ENCODE data around the gene ZNF483. TPM values are rescaled to one million over a fixed set of nuclear protein-coding genes. Genes with fewer than 3 reads are reported as not detected.
"Not testable (repeated sequence)": the region's sequence is repeated elsewhere in the genome, so short reads cannot be mapped to it uniquely, and the experiment has no call there.

ZNF483 gene
- total RNA-seq, 1 donor from 2014 or later = 8.9 TPM

GRCh38 chr9:111604054-111604615, 79.2 kb downstream of the ZNF483 start:
- Histone ChIP-seq H3K27ac (ENCODE audit: low read depth, low read length) (no peak overlapping the region), H3K36me3 (ENCODE audit: control insufficient read depth in 3 of 3, insufficient read depth in 3 of 3, low read length in 3 of 3) (no peaks in the 10 kb centered on the region), H3K9me3 (ENCODE audit: control insufficient read depth in 3 of 3, low read length in 3 of 3) (no peaks in the 10 kb centered on the region), H3K4me1 (ENCODE audit: control insufficient read depth in 3 of 3, insufficient read depth in 3 of 3, low read length in 3 of 3) (no peaks in the 10 kb centered on the region), H3K4me3 (ENCODE audit: low read length in 3 of 3) (no peak overlapping the region), H3K9ac (ENCODE audit: low read depth in 1 of 3, low read length in 3 of 3) (no peak overlapping the region), H3K27me3 (ENCODE audit: control insufficient read depth in 3 of 3, insufficient read depth in 3 of 3, low read length in 3 of 3) (peaks cover 2 to 3% (median 2%) of the 10 kb centered on the region in 3 donors)

GRCh38 chr9:111605041-111605559, 80.1 kb downstream of the ZNF483 start:
- Histone ChIP-seq H3K27ac (ENCODE audit: low read depth, low read length) (no peak overlapping the region), H3K9ac (ENCODE audit: low read depth in 1 of 3, low read length in 3 of 3) (no peak overlapping the region), H3K36me3 (ENCODE audit: control insufficient read depth in 3 of 3, insufficient read depth in 3 of 3, low read length in 3 of 3) (no peaks in the 10 kb centered on the region), H3K27me3 (ENCODE audit: control insufficient read depth in 3 of 3, insufficient read depth in 3 of 3, low read length in 3 of 3) (peaks cover 6% of the 10 kb centered on the region in 3 donors), H3K4me3 (ENCODE audit: low read length in 3 of 3) (no peak overlapping the region), H3K4me1 (ENCODE audit: control insufficient read depth in 3 of 3, insufficient read depth in 3 of 3, low read length in 3 of 3) (no peaks in the 10 kb centered on the region), H3K9me3 (ENCODE audit: control insufficient read depth in 3 of 3, low read length in 3 of 3) (no peaks in the 10 kb centered on the region)

- Histone ChIP-seq H3K9me3 (ENCODE audit: control insufficient read depth in 3 of 3, low read length in 3 of 3) (no peaks in the 10 kb centered on the region), H3K27ac (ENCODE audit: low read depth, low read length) (no peak overlapping the region), H3K4me1 (ENCODE audit: control insufficient read depth in 3 of 3, insufficient read depth in 3 of 3, low read length in 3 of 3) (no peaks in the 10 kb centered on the region), H3K4me3 (ENCODE audit: low read length in 3 of 3) (no peak overlapping the region), H3K9ac (ENCODE audit: low read depth in 1 of 3, low read length in 3 of 3) (no peak overlapping the region), H3K36me3 (ENCODE audit: control insufficient read depth in 3 of 3, insufficient read depth in 3 of 3, low read length in 3 of 3) (no peaks in the 10 kb centered on the region), H3K27me3 (ENCODE audit: control insufficient read depth in 3 of 3, insufficient read depth in 3 of 3, low read length in 3 of 3) (peaks cover 6 to 7% (median 6%) of the 10 kb centered on the region in 3 donors)
Measured at GRCh38 chr9:111610149-111610548, 85.2 kb downstream of the ZNF483 start.

GRCh38 chr9:111610845-111611244, 85.9 kb downstream of the ZNF483 start:
- H3K4me3 ChIP-seq (ENCODE audit: low read length in 3 of 3) = no peak overlapping the region
- H3K4me1 ChIP-seq (ENCODE audit: control insufficient read depth in 3 of 3, insufficient read depth in 3 of 3, low read length in 3 of 3) = no peaks in the 10 kb centered on the region
- peaks cover 6 to 9% (median 7%) of the 10 kb centered on the region in 3 donors for H3K27me3 ChIP-seq (ENCODE audit: control insufficient read depth in 3 of 3, insufficient read depth in 3 of 3, low read length in 3 of 3)
- no peak overlapping the region for H3K9ac ChIP-seq (ENCODE audit: low read depth in 1 of 3, low read length in 3 of 3)
- no peaks in the 10 kb centered on the region for H3K36me3 ChIP-seq (ENCODE audit: control insufficient read depth in 3 of 3, insufficient read depth in 3 of 3, low read length in 3 of 3)
- no peaks in the 10 kb centered on the region for H3K9me3 ChIP-seq (ENCODE audit: control insufficient read depth in 3 of 3, low read length in 3 of 3)
- no peak overlapping the region for H3K27ac ChIP-seq (ENCODE audit: low read depth, low read length)

- Histone ChIP-seq H3K36me3 (ENCODE audit: control insufficient read depth in 3 of 3, insufficient read depth in 3 of 3, low read length in 3 of 3) (no peaks in the 10 kb centered on the region), H3K4me1 (ENCODE audit: control insufficient read depth in 3 of 3, insufficient read depth in 3 of 3, low read length in 3 of 3) (no peaks in the 10 kb centered on the region), H3K9ac (ENCODE audit: low read depth in 1 of 3, low read length in 3 of 3) (no peak overlapping the region)
Measured at GRCh38 chr9:111613436-111614040, 88.6 kb downstream of the ZNF483 start.

GRCh38 chr9:111615928-111616327, 90.9 kb downstream of the ZNF483 start:
- H3K36me3 ChIP-seq (ENCODE audit: control insufficient read depth in 3 of 3, insufficient read depth in 3 of 3, low read length in 3 of 3) = no peaks in the 10 kb centered on the region
- H3K27me3 ChIP-seq (ENCODE audit: control insufficient read depth in 3 of 3, insufficient read depth in 3 of 3, low read length in 3 of 3) = peaks cover 0 to 5% (median 0%) of the 10 kb centered on the region in 3 donors
- H3K4me1 ChIP-seq (ENCODE audit: control insufficient read depth in 3 of 3, insufficient read depth in 3 of 3, low read length in 3 of 3) = no peaks in the 10 kb centered on the region
- H3K27ac ChIP-seq (ENCODE audit: low read depth, low read length) = no peak overlapping the region
- no peak overlapping the region for H3K4me3 ChIP-seq (ENCODE audit: low read length in 3 of 3)
- no peaks in the 10 kb centered on the region for H3K9me3 ChIP-seq (ENCODE audit: control insufficient read depth in 3 of 3, low read length in 3 of 3)
- H3K9ac ChIP-seq (ENCODE audit: low read depth in 1 of 3, low read length in 3 of 3) = no peak overlapping the region

More at GRCh38 chr9:111613436-111614040, 88.6 kb downstream of the ZNF483 start:
- no peak overlapping the region for H3K4me3 ChIP-seq (ENCODE audit: low read length in 3 of 3)
- no peaks in the 10 kb centered on the region for H3K9me3 ChIP-seq (ENCODE audit: control insufficient read depth in 3 of 3, low read length in 3 of 3)
- no peak overlapping the region for H3K27ac ChIP-seq (ENCODE audit: low read depth, low read length)
- H3K27me3 ChIP-seq (ENCODE audit: control insufficient read depth in 3 of 3, insufficient read depth in 3 of 3, low read length in 3 of 3) = peaks cover 5 to 9% (median 7%) of the 10 kb centered on the region in 3 donors

GRCh38 chr9:111617349-111617748, 92.4 kb downstream of the ZNF483 start:
- H3K4me3 ChIP-seq (ENCODE audit: low read length in 3 of 3); H3K9ac ChIP-seq (ENCODE audit: low read depth in 1 of 3, low read length in 3 of 3): not testable (repeated sequence)

GRCh38 chr9:111621895-111622480, 97.0 kb downstream of the ZNF483 start:
- no peak overlapping the region for H3K4me3 ChIP-seq (ENCODE audit: low read length in 3 of 3)
- no peaks in the 10 kb centered on the region for H3K36me3 ChIP-seq (ENCODE audit: control insufficient read depth in 3 of 3, insufficient read depth in 3 of 3, low read length in 3 of 3)
- no peaks in the 10 kb centered on the region for H3K27me3 ChIP-seq (ENCODE audit: control insufficient read depth in 3 of 3, insufficient read depth in 3 of 3, low read length in 3 of 3)
- H3K9me3 ChIP-seq (ENCODE audit: control insufficient read depth in 3 of 3, low read length in 3 of 3) = no peaks in the 10 kb centered on the region
- no peak overlapping the region for H3K9ac ChIP-seq (ENCODE audit: low read depth in 1 of 3, low read length in 3 of 3)
- no peak overlapping the region for H3K27ac ChIP-seq (ENCODE audit: low read depth, low read length)
- H3K4me1 ChIP-seq (ENCODE audit: control insufficient read depth in 3 of 3, insufficient read depth in 3 of 3, low read length in 3 of 3) = no peaks in the 10 kb centered on the region

More at GRCh38 chr9:111617349-111617748, 92.4 kb downstream of the ZNF483 start:
- not testable (repeated sequence) for H3K4me1 ChIP-seq (ENCODE audit: control insufficient read depth in 3 of 3, insufficient read depth in 3 of 3, low read length in 3 of 3); H3K9me3 ChIP-seq (ENCODE audit: control insufficient read depth in 3 of 3, low read length in 3 of 3); H3K27ac ChIP-seq (ENCODE audit: low read depth, low read length); H3K36me3 ChIP-seq (ENCODE audit: control insufficient read depth in 3 of 3, insufficient read depth in 3 of 3, low read length in 3 of 3); H3K27me3 ChIP-seq (ENCODE audit: control insufficient read depth in 3 of 3, insufficient read depth in 3 of 3, low read length in 3 of 3)

- no peak overlapping the region for H3K27ac ChIP-seq (ENCODE audit: low read depth, low read length)
- H3K9ac ChIP-seq (ENCODE audit: low read depth in 1 of 3, low read length in 3 of 3) = no peak overlapping the region
- no peaks in the 10 kb centered on the region for H3K9me3 ChIP-seq (ENCODE audit: control insufficient read depth in 3 of 3, low read length in 3 of 3)
- no peaks in the 10 kb centered on the region for H3K27me3 ChIP-seq (ENCODE audit: control insufficient read depth in 3 of 3, insufficient read depth in 3 of 3, low read length in 3 of 3)
- H3K4me1 ChIP-seq (ENCODE audit: control insufficient read depth in 3 of 3, insufficient read depth in 3 of 3, low read length in 3 of 3) = no peaks in the 10 kb centered on the region
- no peak overlapping the region for H3K4me3 ChIP-seq (ENCODE audit: low read length in 3 of 3)
- no peaks in the 10 kb centered on the region for H3K36me3 ChIP-seq (ENCODE audit: control insufficient read depth in 3 of 3, insufficient read depth in 3 of 3, low read length in 3 of 3)
Measured at GRCh38 chr9:111622626-111623025, 97.6 kb downstream of the ZNF483 start.
